ENCODE measurements around the gene LHX4.

Gene LHX4

GRCh38 chr1:180270530-180271271 is 40.6 kb downstream of the LHX4 start:
- DNase-seq (ENCODE audit: low read depth in 1 of 2, low spot score in 1 of 2), result no peak

GRCh38 chr1:180271272-180272255 is 41.5 kb downstream of the LHX4 start:
- no peak for DNase-seq (ENCODE audit: low read depth in 1 of 2, low spot score in 1 of 2)

DNA sequence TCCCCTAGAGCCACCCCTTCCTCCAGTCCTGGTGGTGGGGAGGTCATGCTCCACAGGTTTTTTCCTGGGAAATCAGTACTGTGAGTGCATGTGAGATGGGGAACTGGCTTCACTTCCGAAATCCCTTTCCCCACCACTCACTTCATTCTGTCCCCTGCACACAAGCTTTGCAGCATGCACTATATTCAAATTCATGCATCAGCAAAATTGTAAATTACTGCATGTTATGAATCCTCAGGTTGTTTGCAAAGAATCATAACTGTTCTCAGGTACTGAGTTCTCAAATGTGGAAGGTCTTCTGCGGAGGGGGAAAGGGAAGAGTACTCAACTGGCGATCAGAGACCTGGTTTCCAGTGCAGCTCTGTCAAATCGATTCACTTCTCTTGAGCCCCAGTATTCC is 42.3 kb downstream of the LHX4 start:
- no peak for DNase-seq (ENCODE audit: low read depth in 1 of 2, low spot score in 1 of 2)

DNA sequence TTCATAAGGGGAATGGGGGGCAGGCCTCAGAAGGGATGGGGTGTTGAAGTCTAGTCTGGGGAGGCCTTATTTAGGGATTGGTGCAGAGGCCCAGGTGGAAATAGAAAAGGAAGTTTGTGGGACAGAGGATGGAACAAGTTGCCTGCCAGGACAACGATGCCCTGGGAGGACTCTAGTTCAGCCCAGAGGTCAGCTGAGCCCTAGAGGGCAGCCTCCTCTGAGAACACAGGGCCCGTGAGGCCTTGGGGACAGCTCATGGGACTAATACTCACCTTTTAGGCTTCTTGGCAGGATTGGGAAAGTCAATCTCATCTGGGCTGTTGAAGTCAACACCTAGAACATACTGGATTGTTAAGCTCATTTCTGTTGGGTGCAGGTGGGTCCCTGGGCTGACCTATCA is 43.0 kb downstream of the LHX4 start:
- DNase-seq (ENCODE audit: low read depth in 1 of 2, low spot score in 1 of 2), result no peak

- DNase-seq (ENCODE audit: low read depth in 1 of 2, low spot score in 1 of 2), result no peak
Measured at GRCh38 chr1:180274221-180274620, 44.2 kb downstream of the LHX4 start.

DNA sequence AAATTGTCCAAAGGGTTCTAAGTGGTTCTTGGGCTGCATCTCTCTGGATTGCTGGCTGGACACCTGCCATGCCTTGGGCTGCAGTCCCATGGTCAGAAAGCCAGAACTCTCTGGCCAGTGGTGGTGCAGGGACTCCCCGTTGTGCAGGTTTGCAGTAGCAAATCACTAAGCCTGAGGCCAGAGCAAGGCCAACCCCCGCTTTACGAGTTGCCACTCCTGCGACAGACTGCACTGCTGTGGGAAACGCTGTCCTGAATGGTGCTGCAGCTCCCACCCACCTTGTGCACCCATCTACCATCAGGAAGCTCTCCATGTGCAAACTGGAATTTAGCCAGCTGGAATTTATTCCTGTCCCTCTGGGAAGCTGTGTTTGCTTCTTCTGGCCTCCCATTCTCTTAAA is 45.7 kb downstream of the LHX4 start:
- no peak for DNase-seq (ENCODE audit: low read depth in 1 of 2, low spot score in 1 of 2)

GRCh38 chr1:180277476-180278193 is 47.6 kb downstream of the LHX4 start:
- no peak for DNase-seq (ENCODE audit: low read depth in 1 of 2, low spot score in 1 of 2)

GRCh38 chr1:180278194-180278515 is 48.1 kb downstream of the LHX4 start:
- DNase-seq (ENCODE audit: low read depth in 1 of 2, low spot score in 1 of 2), result no peak

DNA sequence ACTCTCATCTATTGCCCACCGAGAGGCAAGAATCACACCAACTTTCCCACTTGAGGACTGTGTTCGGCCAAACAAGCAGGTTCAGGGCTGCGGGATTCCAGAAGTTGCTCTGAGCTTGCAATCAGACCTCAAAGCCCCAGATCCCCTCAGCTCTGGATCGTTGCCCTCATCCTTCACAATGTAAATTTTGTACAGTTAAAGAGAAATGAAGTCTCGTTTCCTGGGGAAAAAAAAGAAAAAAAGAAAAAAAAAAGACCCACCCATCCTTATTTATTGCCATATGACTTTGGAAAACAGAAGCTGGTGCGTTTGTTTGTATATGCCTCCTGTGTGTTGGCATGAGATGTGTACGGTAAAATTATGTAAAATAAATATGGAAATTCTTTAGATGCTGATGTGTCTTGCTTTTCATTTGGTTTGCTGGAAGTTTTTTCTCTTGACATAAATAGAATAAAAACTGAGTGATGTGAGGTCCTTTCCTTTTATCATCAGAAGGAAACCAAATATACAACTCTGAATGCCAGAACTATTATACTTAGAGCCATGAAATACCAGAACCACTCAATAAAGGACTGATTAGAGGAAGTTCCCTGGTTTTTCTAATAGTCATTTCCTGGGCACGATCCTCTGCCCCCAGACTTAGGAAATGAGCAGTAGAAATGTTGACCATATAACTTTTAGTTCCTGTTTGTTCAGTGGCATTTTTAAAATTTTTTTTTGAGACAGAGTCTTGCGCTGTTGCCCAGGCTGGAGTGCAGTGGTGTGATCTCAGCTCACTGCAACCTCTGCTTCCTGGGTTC is 48.7 kb downstream of the LHX4 start:
- no peak for DNase-seq (ENCODE audit: low read depth in 1 of 2, low spot score in 1 of 2)

DNA sequence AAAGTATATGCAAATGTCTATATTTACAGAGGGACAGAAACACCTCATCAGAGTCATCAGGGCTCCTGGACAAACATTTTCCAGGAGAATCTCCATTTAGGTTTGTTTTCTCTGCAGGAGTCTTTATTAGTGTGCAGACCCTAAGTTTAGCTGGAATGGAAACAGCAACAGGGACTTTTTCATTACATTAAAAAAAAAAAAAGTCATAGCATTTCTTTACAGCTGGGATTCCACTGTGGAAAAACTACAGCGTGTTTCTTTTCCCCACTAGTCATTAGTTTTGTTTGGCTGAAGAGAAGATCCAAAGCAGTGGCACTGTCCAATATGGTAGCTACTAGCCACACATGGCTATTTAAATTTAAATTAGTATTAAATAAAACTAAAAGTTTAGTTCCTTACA is 49.6 kb downstream of the LHX4 start:
- no peak for DNase-seq (ENCODE audit: low read depth in 1 of 2, low spot score in 1 of 2)

GRCh38 chr1:180280617-180281016 is 50.6 kb downstream of the LHX4 start:
- DNase-seq (ENCODE audit: low read depth in 1 of 2, low spot score in 1 of 2), result no peak

GRCh38 chr1:180281490-180281889 is 51.4 kb downstream of the LHX4 start:
- no peak for DNase-seq (ENCODE audit: low read depth in 1 of 2, low spot score in 1 of 2)

DNA sequence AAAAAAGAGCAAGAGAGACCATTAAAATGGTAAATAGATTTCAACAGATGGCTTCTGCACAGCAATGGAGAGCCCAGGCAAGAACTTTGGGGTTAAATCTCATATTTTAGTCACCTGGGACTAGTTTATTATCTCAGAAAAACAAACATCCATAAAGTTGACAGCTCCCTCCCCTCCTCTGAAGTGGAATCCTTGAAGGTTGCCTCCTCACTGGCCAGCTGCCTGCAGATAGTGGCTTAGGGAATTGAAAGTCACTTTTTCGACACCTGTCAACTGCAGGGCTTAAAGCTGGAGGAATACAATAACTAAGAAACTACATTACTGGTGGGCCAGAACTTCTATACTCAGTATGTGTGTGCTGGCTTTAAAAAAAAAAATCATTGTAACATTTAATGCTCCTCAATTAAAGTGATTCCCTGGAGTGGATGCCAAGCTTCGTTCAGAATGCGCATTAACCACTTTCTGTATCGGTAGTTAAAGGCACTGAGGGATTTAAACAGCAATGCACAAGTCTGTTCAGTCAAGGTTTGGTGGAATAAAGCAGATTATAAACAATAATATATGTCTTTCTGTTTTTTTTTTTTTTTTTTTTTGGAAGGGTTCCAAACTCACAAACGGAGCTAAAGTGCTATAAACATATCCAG is 52.5 kb downstream of the LHX4 start:
- DNase-seq (ENCODE audit: low read depth in 1 of 2, low spot score in 1 of 2), result no peak

DNA sequence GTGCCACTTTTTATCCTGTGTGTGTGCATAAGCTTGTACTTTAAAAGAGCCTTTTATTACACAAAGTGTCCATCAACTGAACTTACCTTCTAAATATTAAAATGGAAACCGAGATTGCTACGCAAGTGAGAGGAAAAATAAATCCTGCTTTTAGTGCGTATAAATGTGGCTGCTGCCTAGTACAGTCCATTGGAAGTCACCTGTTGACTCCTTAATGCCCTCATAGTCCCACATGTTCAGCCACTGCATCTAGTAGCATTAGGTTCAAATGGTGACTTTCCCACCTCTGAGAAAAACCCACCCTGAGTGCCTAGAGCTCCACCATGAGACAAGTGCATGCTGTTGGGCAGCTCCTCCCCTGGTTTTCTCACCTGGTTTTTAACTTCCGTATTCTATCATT is 53.0 kb downstream of the LHX4 start:
- no peak for DNase-seq (ENCODE audit: low read depth in 1 of 2, low spot score in 1 of 2)

DNA sequence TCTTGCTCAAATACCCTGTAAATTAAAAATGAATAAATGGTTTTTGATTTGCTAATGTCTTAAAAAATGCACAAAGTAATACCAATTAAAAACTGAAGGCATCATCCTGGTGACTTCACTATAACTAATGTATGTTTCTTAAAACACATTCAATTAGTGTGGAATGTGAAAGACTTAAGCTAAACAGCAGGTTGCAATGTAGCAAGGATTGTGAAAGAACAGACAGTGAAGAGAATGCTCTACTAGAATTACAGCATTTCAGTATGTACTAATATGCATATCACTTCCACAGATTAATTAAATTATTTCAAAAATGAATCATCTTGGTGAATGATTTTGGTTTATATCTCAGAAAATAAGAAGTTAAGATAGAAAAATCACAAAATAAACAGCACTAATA is 56.4 kb downstream of the LHX4 start:
- no peak for DNase-seq (ENCODE audit: low read depth in 1 of 2, low spot score in 1 of 2)

DNA sequence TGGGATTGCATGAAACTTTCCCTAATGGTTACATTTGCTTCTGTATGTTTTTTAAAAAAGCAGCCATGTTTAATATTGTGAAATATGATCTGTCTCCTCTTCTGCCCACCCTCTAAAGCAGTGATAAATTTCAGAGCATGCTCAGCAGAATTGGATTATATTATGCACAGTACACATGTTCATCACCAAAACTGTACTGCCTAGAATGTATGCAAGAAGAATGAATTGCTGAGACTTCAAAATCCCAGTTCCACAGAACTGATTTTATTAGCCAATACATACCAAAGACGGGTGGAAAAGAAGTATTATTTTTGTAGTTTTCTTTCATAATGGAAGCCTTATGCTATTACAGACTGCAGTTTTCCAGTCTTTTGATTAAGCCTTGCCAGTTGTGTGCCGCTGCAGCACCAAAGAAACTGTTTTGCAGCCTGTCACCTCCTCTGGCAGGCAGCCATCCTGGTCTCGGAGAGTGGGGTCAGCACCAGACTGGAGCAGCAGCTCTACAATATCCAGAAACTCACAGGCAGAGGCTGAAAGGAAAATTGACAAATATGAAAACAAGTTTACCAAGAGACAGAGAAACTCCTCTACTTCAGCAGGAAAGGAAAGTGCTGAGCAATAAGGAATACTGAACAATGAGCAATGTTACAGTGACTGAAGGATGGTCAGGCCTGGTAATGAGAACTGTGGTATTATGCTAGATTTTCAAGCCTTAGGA is 58.1 kb downstream of the LHX4 start:
- no peak for DNase-seq (ENCODE audit: low read depth in 1 of 2, low spot score in 1 of 2)

DNA sequence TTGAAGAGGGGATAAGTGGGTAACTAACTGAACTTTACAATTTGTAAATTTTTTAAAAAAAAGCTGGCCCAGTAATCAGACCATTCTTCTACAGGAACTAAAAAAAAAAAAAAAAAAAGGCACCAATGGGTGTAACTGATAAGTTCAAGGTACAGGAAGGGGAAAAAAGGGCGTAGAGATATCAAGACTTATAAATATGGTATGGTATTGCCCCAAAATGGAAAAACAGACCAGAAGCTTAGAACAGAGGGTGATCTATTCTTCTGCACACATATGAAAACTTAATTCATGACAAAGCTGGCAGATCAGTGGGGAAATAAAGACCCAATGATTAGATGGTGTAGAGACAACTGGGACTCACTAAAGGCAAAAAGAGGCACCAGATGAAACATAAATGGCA is 58.9 kb downstream of the LHX4 start:
- DNase-seq (ENCODE audit: low read depth in 1 of 2, low spot score in 1 of 2), result no peak

GRCh38 chr1:180290265-180291001 is 60.4 kb downstream of the LHX4 start:
- DNase-seq (ENCODE audit: low read depth in 1 of 2, low spot score in 1 of 2), result no peak

GRCh38 chr1:180291004-180291403 is 60.9 kb downstream of the LHX4 start:
- DNase-seq (ENCODE audit: low read depth in 1 of 2, low spot score in 1 of 2), result no peak
